Panc1 (cell line): Measurements from ENCODE around the gene UBL4A. TPM values are rescaled to one million over a fixed set of nuclear protein-coding genes. Genes with fewer than 3 reads are reported as not detected.

ENCODE experiments used
- ATAC-seq: fragments of 200-7000 bp; cut with Tn5 transposase; 2 replicates; pipeline ENCODE4 v1.9.1; 2020; ENCODE audit warnings: mild to moderate bottlenecking, moderate library complexity
- Bru-seq: library from RNA; stranded (reverse); fragments of 400-500 nt; gene quantifications from one replicate; lab custom pipeline; 2021; lab: Mats Ljungman, UMichigan
- BruChase-seq, 2 experiments: library from RNA; stranded (reverse); fragments of 400-500 nt; gene quantifications; one replicate each; lab custom pipeline; 2021; lab: Mats Ljungman, UMichigan
- BruUV-seq: library from RNA; stranded (reverse); fragments of 400-500 nt; replicated peaks from 2 replicates; lab custom pipeline; 2021; lab: Mats Ljungman, UMichigan
- CTCF ChIA-PET: fragments of 300-600 bp; sonication (Branson Sonifier 250); formaldehyde crosslinking; loops from one replicate; lab custom pipeline; 2022; ENCODE audit warnings: antibody characterized with exemption; lab: Charles Lee
- POLR2A ChIA-PET: fragments of 300-600 bp; sonication (Branson Sonifier 250); formaldehyde crosslinking; loops from one replicate; lab custom pipeline; 2022; ENCODE audit warnings: antibody characterized with exemption; lab: Charles Lee
- DNase-seq: peaks from one replicate; pipeline ENCODE4 v3.0.0-alpha.2; 2010; ENCODE audit warnings: low read depth, low spot score
- H3K27ac ChIP-seq: 2 replicates; pipeline ENCODE4 v1.5.1; 2011; ENCODE audit warnings: mild to moderate bottlenecking, low read length, inconsistent platforms
- H3K27me3 ChIP-seq: fragments of 200-500 bp; sonication (Bioruptor generic); 2 replicates; pipeline ENCODE4 v1.6.0; 2014; ENCODE audit warnings: low read length, inconsistent platforms; ENCODE audit not compliant: control insufficient read depth, insufficient read depth
- H3K36me3 ChIP-seq: fragments of 200-500 bp; sonication (Bioruptor generic); 2 replicates; pipeline ENCODE4 v1.5.1; 2014; ENCODE audit warnings: inconsistent platforms, mild to moderate bottlenecking, low read length, moderate library complexity; ENCODE audit not compliant: control insufficient read depth, insufficient read depth
- H3K4me1 ChIP-seq: 2 replicates; pipeline ENCODE4 v1.5.1; 2011; ENCODE audit warnings: inconsistent platforms, mild to moderate bottlenecking, low read length, moderate library complexity; ENCODE audit not compliant: control insufficient read depth, insufficient read depth
- H3K4me3 ChIP-seq, 2 experiments: 2 replicates each; pipeline ENCODE4 v1.5.1; 2011 to 2012; ENCODE audit warnings: low read depth in 2 of 2, low read length in 2 of 2, mild to moderate bottlenecking in 2 of 2, inconsistent platforms in 1 of 2, moderate library complexity in 1 of 2
- H3K9me3 ChIP-seq: fragments of 200-500 bp; sonication (Bioruptor generic); 2 replicates; pipeline ENCODE4 v1.5.1; 2014; ENCODE audit warnings: low read depth, mild to moderate bottlenecking, inconsistent platforms, low read length, moderate library complexity; ENCODE audit not compliant: control insufficient read depth, insufficient read depth
- POLR2AphosphoS5 ChIP-seq: IDR thresholded peaks from 2 replicates; pipeline ENCODE4 v1.6.1; 2012; ENCODE audit warnings: mild to moderate bottlenecking, low read depth, low read length, moderate library complexity
- SIN3A ChIP-seq: IDR thresholded peaks from 2 replicates; pipeline ENCODE4 v1.6.1; 2012; ENCODE audit warnings: low read depth, mild to moderate bottlenecking, low read length, moderate library complexity, borderline replicate concordance; ENCODE audit not compliant: insufficient read depth
- TCF7L2 ChIP-seq: IDR thresholded peaks from 2 replicates; pipeline ENCODE4 v1.6.1; 2011; ENCODE audit warnings: mild to moderate bottlenecking, low read depth, low read length, inconsistent platforms
- in situ Hi-C: cut with HindIII; loops from 2 replicates; pipeline ENCODE4 v1.10.0; 2016; ENCODE audit warnings: low sequenced_read_pairs, low pct_unique_long_range_greater_than_20kb
- intact Hi-C: fragments of 100-400 bp; cut with micrococcal nuclease; formaldehyde crosslinking; loops from one replicate; pipeline ENCODE4 v1.10.0; 2022; ENCODE audit not compliant: unreplicated experiment
- long read RNA-seq: library from polyadenylated mRNA; unstranded; transcript quantifications from one replicate; pipeline ENCODE4 v2.0.0, GENCODE V29; 2021; ENCODE audit not compliant: unreplicated experiment
- polyA plus RNA-seq: library from polyadenylated mRNA; unstranded; fragments of >200 nt; gene quantifications from one replicate; pipeline ENCODE4 v1.2.1, GENCODE V29; 2012; ENCODE audit warnings: missing spikeins; ENCODE audit not compliant: insufficient read length
- total RNA-seq: library from RNA; stranded (reverse); gene quantifications from one replicate; pipeline ENCODE4 v1.2.1, GENCODE V29; 2021; ENCODE audit not compliant: unreplicated experiment
- TF ChIP-seq, protein P1 (sequence below): fragments of 450-650 bp; IDR thresholded peaks from 2 replicates; pipeline ENCODE4 v1.5.1; 2017; ENCODE audit warnings: mild to moderate bottlenecking
- TF ChIP-seq, protein P2 (sequence below), 2 experiments: IDR thresholded peaks; 2 replicates each; pipeline ENCODE4 v1.6.1; 2011 to 2012; ENCODE audit warnings: low read depth in 2 of 2, control low read depth in 1 of 2, low read length in 1 of 2, mild to moderate bottlenecking in 1 of 2, moderate library complexity in 1 of 2; ENCODE audit not compliant: insufficient read depth in 1 of 2

UBL4A gene
- total RNA-seq, result 65.4 TPM
- 96.8 TPM for polyA plus RNA-seq
- percentile 60 among the genes with signal in this experiment for Bru-seq, nascent RNA
- percentile 91 among the genes with signal in this experiment for BruChase-seq, experiment 1, labeled RNA remaining after a 2-hour chase
- percentile 94 among the genes with signal in this experiment for BruChase-seq, experiment 2, labeled RNA remaining after a 6-hour chase
- long read RNA-seq, transcript UBL4A-202 (4 exons, 2,382 nt), result major isoform, 180 of 247 reads
- long read RNA-seq, transcript UBL4A-205 (2 exons, 629 nt), result minor isoform, 13 of 247 reads
- long read RNA-seq, partial matches to known transcripts, result 7 of 247 reads
- long read RNA-seq, other reads (novel, unspliced or antisense), result 45 of 247 reads

GRCh38 chrX:154486396-154487207 is at the start of gene UBL4A:
TSS of gene UBL4A (minus strand) at chrX:154486615. CDS start at chrX:154486584, 31 bp downstream.
- Histone ChIP-seq H3K9me3 (no peaks in the 10 kb centered on the region), H3K4me3 (peak within 1 kb of the TSS; percentile 63 to 71), H3K4me1 (peaks cover 31% of the 10 kb centered on the region), H3K27me3 (no peaks in the 10 kb centered on the region), H3K36me3 (no peaks in the 10 kb centered on the region), H3K27ac (peak within 1 kb of the TSS; percentile 86)
- in situ Hi-C loops (no loop called here), intact Hi-C loops (no loop called here)
- BruUV-seq, result no TSS peak
- ATAC-seq (peak; percentile 51), DNase-seq (no peak)
- POLR2A ChIA-PET, result no interaction called here
- CTCF ChIA-PET, result no interaction called here
- 0 out of 2 replicates have a peak, but pooled peaks have one; percentile 4 for TF ChIP-seq SIN3A
- TF ChIP-seq, protein P1, sequence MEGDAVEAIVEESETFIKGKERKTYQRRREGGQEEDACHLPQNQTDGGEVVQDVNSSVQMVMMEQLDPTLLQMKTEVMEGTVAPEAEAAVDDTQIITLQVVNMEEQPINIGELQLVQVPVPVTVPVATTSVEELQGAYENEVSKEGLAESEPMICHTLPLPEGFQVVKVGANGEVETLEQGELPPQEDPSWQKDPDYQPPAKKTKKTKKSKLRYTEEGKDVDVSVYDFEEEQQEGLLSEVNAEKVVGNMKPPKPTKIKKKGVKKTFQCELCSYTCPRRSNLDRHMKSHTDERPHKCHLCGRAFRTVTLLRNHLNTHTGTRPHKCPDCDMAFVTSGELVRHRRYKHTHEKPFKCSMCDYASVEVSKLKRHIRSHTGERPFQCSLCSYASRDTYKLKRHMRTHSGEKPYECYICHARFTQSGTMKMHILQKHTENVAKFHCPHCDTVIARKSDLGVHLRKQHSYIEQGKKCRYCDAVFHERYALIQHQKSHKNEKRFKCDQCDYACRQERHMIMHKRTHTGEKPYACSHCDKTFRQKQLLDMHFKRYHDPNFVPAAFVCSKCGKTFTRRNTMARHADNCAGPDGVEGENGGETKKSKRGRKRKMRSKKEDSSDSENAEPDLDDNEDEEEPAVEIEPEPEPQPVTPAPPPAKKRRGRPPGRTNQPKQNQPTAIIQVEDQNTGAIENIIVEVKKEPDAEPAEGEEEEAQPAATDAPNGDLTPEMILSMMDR, result no peak
- no peak for TF ChIP-seq TCF7L2
- TF ChIP-seq POLR2AphosphoS5, result peak; percentile 66; the same call in 1 of the 2 replicates

GRCh38 chrX:154535892-154536291 is 49.5 kb upstream of the UBL4A start:
- no peaks in the 10 kb centered on the region for H3K9me3 ChIP-seq

More at GRCh38 chrX:154535892-154536291, 49.5 kb upstream of the UBL4A start:
- TF ChIP-seq, protein P1, result no peak
- TF ChIP-seq, protein P2, sequence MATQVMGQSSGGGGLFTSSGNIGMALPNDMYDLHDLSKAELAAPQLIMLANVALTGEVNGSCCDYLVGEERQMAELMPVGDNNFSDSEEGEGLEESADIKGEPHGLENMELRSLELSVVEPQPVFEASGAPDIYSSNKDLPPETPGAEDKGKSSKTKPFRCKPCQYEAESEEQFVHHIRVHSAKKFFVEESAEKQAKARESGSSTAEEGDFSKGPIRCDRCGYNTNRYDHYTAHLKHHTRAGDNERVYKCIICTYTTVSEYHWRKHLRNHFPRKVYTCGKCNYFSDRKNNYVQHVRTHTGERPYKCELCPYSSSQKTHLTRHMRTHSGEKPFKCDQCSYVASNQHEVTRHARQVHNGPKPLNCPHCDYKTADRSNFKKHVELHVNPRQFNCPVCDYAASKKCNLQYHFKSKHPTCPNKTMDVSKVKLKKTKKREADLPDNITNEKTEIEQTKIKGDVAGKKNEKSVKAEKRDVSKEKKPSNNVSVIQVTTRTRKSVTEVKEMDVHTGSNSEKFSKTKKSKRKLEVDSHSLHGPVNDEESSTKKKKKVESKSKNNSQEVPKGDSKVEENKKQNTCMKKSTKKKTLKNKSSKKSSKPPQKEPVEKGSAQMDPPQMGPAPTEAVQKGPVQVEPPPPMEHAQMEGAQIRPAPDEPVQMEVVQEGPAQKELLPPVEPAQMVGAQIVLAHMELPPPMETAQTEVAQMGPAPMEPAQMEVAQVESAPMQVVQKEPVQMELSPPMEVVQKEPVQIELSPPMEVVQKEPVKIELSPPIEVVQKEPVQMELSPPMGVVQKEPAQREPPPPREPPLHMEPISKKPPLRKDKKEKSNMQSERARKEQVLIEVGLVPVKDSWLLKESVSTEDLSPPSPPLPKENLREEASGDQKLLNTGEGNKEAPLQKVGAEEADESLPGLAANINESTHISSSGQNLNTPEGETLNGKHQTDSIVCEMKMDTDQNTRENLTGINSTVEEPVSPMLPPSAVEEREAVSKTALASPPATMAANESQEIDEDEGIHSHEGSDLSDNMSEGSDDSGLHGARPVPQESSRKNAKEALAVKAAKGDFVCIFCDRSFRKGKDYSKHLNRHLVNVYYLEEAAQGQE (IDR thresholded peaks at IDR 0.05; ENCODE audit: insufficient read depth in 1 of 2, low read depth in 2 of 2, low read length in 1 of 2), result no peak
- TF ChIP-seq SIN3A (no peak), TCF7L2 (no peak), POLR2AphosphoS5 (no peak)
- no peak for DNase-seq
- CTCF ChIA-PET, result no interaction called here
- Histone ChIP-seq H3K4me1 (peaks cover 18% of the 10 kb centered on the region), H3K27me3 (no peaks in the 10 kb centered on the region), H3K36me3 (peaks cover 10% of the 10 kb centered on the region), H3K4me3 (no peak overlapping the region), H3K27ac (0 out of 2 replicates have a peak overlapping the region, but pooled peaks have one; percentile 34)
- no peak for ATAC-seq
- no TSS peak for BruUV-seq
- in situ Hi-C loops, result no loop called here
- POLR2A ChIA-PET, result no interaction called here
- intact Hi-C loops, result no loop called here
